Tibial artery (tissue), 4 donors: ENCODE measurements around the gene ESF1.

Source experiments
- DNase-seq, 2 donors: peaks; one replicate each; pipeline ENCODE4 v3.0.0-alpha.2; 2019
- H3K27ac ChIP-seq, 2 donors: fragments of 200-600 bp; sonication (generic) in 1 of 2; 1 replicate in 1 of 2; 2 replicates in 1 of 2; pipeline ENCODE4 v1.5.1; 2018 to 2019; ENCODE audit warnings: mild to moderate bottlenecking in 1 of 2
- H3K27me3 ChIP-seq, 2 donors: fragments of 200-600 bp; sonication (generic) in 1 of 2; one replicate each; pipeline versions ENCODE4 v1.5.1 to v1.6.0; 2016 to 2019
- H3K36me3 ChIP-seq, 3 donors: fragments of 200-600 bp; sonication (generic) in 2 of 3; one replicate each; pipeline ENCODE4 v1.5.1; 2016 to 2019; ENCODE audit warnings: mild to moderate bottlenecking in 2 of 3
- H3K4me1 ChIP-seq, 4 donors: fragments of 200-600 bp; sonication (generic) in 2 of 4; 1 replicate in 3 of 4; 2 replicates in 1 of 4; pipeline ENCODE4 v1.5.1; 2016 to 2019
- H3K4me3 ChIP-seq, 2 donors: fragments of 200-600 bp; sonication (generic) in 1 of 2; 1 replicate in 1 of 2; 2 replicates in 1 of 2; pipeline ENCODE4 v1.5.1; 2018 to 2019; ENCODE audit warnings: mild to moderate bottlenecking in 2 of 2
- H3K9me3 ChIP-seq, 3 donors: fragments of 200-600 bp; sonication (generic) in 1 of 3; one replicate each; pipeline ENCODE4 v1.5.1; 2016 to 2019
- CTCF ChIP-seq, 2 experiments: fragments of 200-600 bp in 1 of 2; fragments of 450-650 bp in 1 of 2; IDR thresholded peaks; one replicate each; pipeline ENCODE4 v1.5.1; 2017 to 2019; ENCODE audit warnings: antibody characterized with exemption in 2 of 2, mild to moderate bottlenecking in 1 of 2, moderate library complexity in 1 of 2
- intact Hi-C: fragments of 100-400 bp; cut with DNase I; formaldehyde crosslinking; loops from one replicate; pipeline ENCODE4 v1.15.0; 2023; ENCODE audit warnings: low total_unique reads

The ESF1 gene

GRCh38 chr20:13753436-13754036 is 31.2 kb downstream of the ESF1 start:
- intact Hi-C loops, result loop anchor here (10.0 kb wide), 1 partner anchor 209 kb away; no protein-coding TSS in a partner anchor
- TF ChIP-seq CTCF (IDR thresholded peaks at IDR 0.05), result no peak
- H3K9me3 ChIP-seq, result no peaks in the 10 kb centered on the region
- no peaks in the 10 kb centered on the region for H3K27me3 ChIP-seq
- no peak for DNase-seq
- no peak overlapping the region for H3K27ac ChIP-seq
- H3K4me1 ChIP-seq, result peaks cover 0 to 20% (median 4%) of the 10 kb centered on the region in 4 donors
- no peak overlapping the region for H3K4me3 ChIP-seq
- H3K36me3 ChIP-seq, result peaks cover 0 to 15% (median 7%) of the 10 kb centered on the region in 3 donors

- Histone ChIP-seq H3K36me3 (peaks cover 0 to 7% (median 0%) of the 10 kb centered on the region in 3 donors), H3K4me3 (no peak overlapping the region), H3K27me3 (no peaks in the 10 kb centered on the region), H3K4me1 (peaks cover 0 to 26% (median 4%) of the 10 kb centered on the region in 4 donors), H3K9me3 (no peaks in the 10 kb centered on the region), H3K27ac (no peak overlapping the region)
- no peak for TF ChIP-seq CTCF (IDR thresholded peaks at IDR 0.05)
- intact Hi-C loops, result loop anchor here (10.0 kb wide), 1 partner anchor 205 kb away; no protein-coding TSS in a partner anchor
- DNase-seq, result no peak
Observed at GRCh38 chr20:13749811-13750210, 34.9 kb downstream of the ESF1 start.

GRCh38 chr20:13745784-13746183 is 38.9 kb downstream of the ESF1 start:
- intact Hi-C loops, result no loop called here
- no peak for TF ChIP-seq CTCF (IDR thresholded peaks at IDR 0.05)
- DNase-seq, result no peak

GRCh38 chr20:13744352-13744751 is 40.4 kb downstream of the ESF1 start:
- H3K9me3 ChIP-seq, result no peaks in the 10 kb centered on the region
- peak overlapping the region in 1 of 2 donors; percentile 32 for H3K27ac ChIP-seq
- no peaks in the 10 kb centered on the region for H3K27me3 ChIP-seq
- peaks cover 7 to 15% (median 15%) of the 10 kb centered on the region in 3 donors for H3K36me3 ChIP-seq
- intact Hi-C loops, result no loop called here
- no peak overlapping the region for H3K4me3 ChIP-seq
- no peak for TF ChIP-seq CTCF (IDR thresholded peaks at IDR 0.05)
- peaks cover 0 to 29% (median 5%) of the 10 kb centered on the region in 4 donors for H3K4me1 ChIP-seq
- no peak for DNase-seq

More at GRCh38 chr20:13745784-13746183, 38.9 kb downstream of the ESF1 start:
- H3K27ac ChIP-seq, result peak overlapping the region; percentile 42 to 50
- H3K9me3 ChIP-seq, result no peaks in the 10 kb centered on the region
- peaks cover 6 to 18% (median 10%) of the 10 kb centered on the region in 3 donors for H3K36me3 ChIP-seq
- no peak overlapping the region for H3K4me3 ChIP-seq
- H3K27me3 ChIP-seq, result no peaks in the 10 kb centered on the region
- peaks cover 0 to 15% (median 3%) of the 10 kb centered on the region in 4 donors for H3K4me1 ChIP-seq

- H3K36me3 ChIP-seq, result peaks cover 7 to 15% (median 15%) of the 10 kb centered on the region in 3 donors
- no peaks in the 10 kb centered on the region for H3K27me3 ChIP-seq
- H3K9me3 ChIP-seq, result no peaks in the 10 kb centered on the region
- peaks cover 0 to 48% (median 10%) of the 10 kb centered on the region in 4 donors for H3K4me1 ChIP-seq
- H3K27ac ChIP-seq, result peak overlapping the region in 1 of 2 donors; percentile 77
- intact Hi-C loops, result no loop called here
- H3K4me3 ChIP-seq, result no peak overlapping the region
- no peak for DNase-seq
- no peak for TF ChIP-seq CTCF (IDR thresholded peaks at IDR 0.05)
Observed at GRCh38 chr20:13741879-13742278, 42.8 kb downstream of the ESF1 start.
